Natural killer cell (primary cell): ENCODE data around the gene SLC44A3. TPM values are rescaled to one million over a fixed set of nuclear protein-coding genes. Genes with fewer than 3 reads are reported as not detected.

Experiments
- ATAC-seq, 3 donors: fragments of 150-1000 bp in 2 of 3; fragments of 200-7000 bp in 1 of 3; cut with Tn5 transposase; 1 replicate in 1 of 3; 2 replicates in 2 of 3; pipeline ENCODE4 v1.10.0; 2021; ENCODE audit warnings: mild to moderate bottlenecking in 2 of 3, moderate library complexity in 2 of 3
- DNase-seq, 2 donors: peaks; one replicate each; pipeline versions ENCODE4 v3.0.0 to v3.0.0-alpha.2; 2013 to 2021; ENCODE audit warnings: mixed read lengths in 1 of 2
- H3K27ac ChIP-seq: one replicate; pipeline ENCODE4 v1.5.1; 2013; ENCODE audit warnings: mild to moderate bottlenecking, low read length
- H3K27me3 ChIP-seq: one replicate; pipeline ENCODE4 v1.6.1; 2013; ENCODE audit warnings: low read length; ENCODE audit not compliant: control insufficient read depth, insufficient read depth
- H3K36me3 ChIP-seq: one replicate; pipeline ENCODE4 v1.6.1; 2013; ENCODE audit warnings: low read length; ENCODE audit not compliant: control insufficient read depth, insufficient read depth
- H3K4me1 ChIP-seq: one replicate; pipeline ENCODE4 v1.6.1; 2013; ENCODE audit warnings: low read length; ENCODE audit not compliant: control insufficient read depth, insufficient read depth
- H3K4me3 ChIP-seq: one replicate; pipeline ENCODE4 v1.5.1; 2013; ENCODE audit warnings: low read length
- H3K9me3 ChIP-seq: one replicate; pipeline ENCODE4 v1.6.1; 2013; ENCODE audit warnings: low read length; ENCODE audit not compliant: control insufficient read depth, insufficient read depth
- H3K27ac Mint-ChIP-seq, 2 donors: one replicate each; pipeline ENCODE4 v1.8.0; 2022; ENCODE audit warnings: mild to moderate bottlenecking in 2 of 2, mixed read lengths in 2 of 2, moderate library complexity in 1 of 2
- H3K27me3 Mint-ChIP-seq, 2 donors: one replicate each; pipeline ENCODE4 v1.8.0; 2022; ENCODE audit warnings: low read depth in 2 of 2, mixed read lengths in 2 of 2
- H3K36me3 Mint-ChIP-seq: one replicate; pipeline ENCODE4 v1.8.0; 2022; ENCODE audit warnings: mixed read lengths
- H3K4me1 Mint-ChIP-seq, 2 donors: one replicate each; pipeline ENCODE4 v1.8.0; 2022; ENCODE audit warnings: mixed read lengths in 2 of 2
- H3K4me3 Mint-ChIP-seq: one replicate; pipeline ENCODE4 v1.8.0; 2022; ENCODE audit warnings: mild to moderate bottlenecking, moderate library complexity, mixed read lengths
- H3K9me3 Mint-ChIP-seq, 2 donors: one replicate each; pipeline ENCODE4 v1.8.0; 2022; ENCODE audit warnings: mixed read lengths in 2 of 2
- CTCF ChIP-seq: fragments of 200-600 bp; IDR thresholded peaks from one replicate; pipeline ENCODE4 v1.8.0; 2022; ENCODE audit warnings: antibody characterized with exemption
- WGBS: methylation state at CpG from one replicate; pipeline ENCODE4 v1.1.7; 2013; ENCODE audit warnings: missing lambda C conversion rate; ENCODE audit not compliant: insufficient coverage; 5-methylcytosine and 5-hydroxymethylcytosine counted together
- intact Hi-C: fragments of 100-400 bp; cut with micrococcal nuclease; formaldehyde crosslinking; loops from one replicate; pipeline ENCODE4 v1.14.2; 2022
- total RNA-seq, 4 donors: library from RNA; stranded (reverse); fragments of 120-200 nt in 1 of 4; gene quantifications; one replicate each; pipeline versions ENCODE4 v1.2.3 to v1.2.4, GENCODE V29; 2013 to 2022

The SLC44A3 gene
- total RNA-seq, 3 donors from 2014 or later (not counting 1 experiment from before 2014, with no cell fraction given) = 0.58 TPM; not detected in 2

GRCh38 chr1:94942171-94943128 lies 122.3 kb downstream of the SLC44A3 start:
- Mint-ChIP-seq H3K27me3 (peaks cover 10 to 25% of the 10 kb centered on the region in 2 donors), H3K27ac (no peak overlapping the region), H3K4me3 (no peak overlapping the region), H3K9me3 (no peaks in the 10 kb centered on the region), H3K36me3 (no peaks in the 10 kb centered on the region), H3K4me1 (no peaks in the 10 kb centered on the region)
- Histone ChIP-seq H3K27me3 (no peaks in the 10 kb centered on the region), H3K4me3 (no peak overlapping the region), H3K27ac (no peak overlapping the region), H3K9me3 (no peaks in the 10 kb centered on the region), H3K4me1 (no peaks in the 10 kb centered on the region), H3K36me3 (no peaks in the 10 kb centered on the region)
- DNase-seq = no peak
- ATAC-seq = no peak
- no peak for TF ChIP-seq CTCF
- intact Hi-C loops = no loop called here
- 83% methylated on average over 7 of the region's 8 CpGs for WGBS

Other genes starting within 250 kb of the SLC44A3 start
- 1 to 10 TPM in 1 of 3 donors, under 1 TPM in 2; 0.55 to 1.7 (median 0.96) TPM for gene CNN3, start 106.8 kb downstream of the SLC44A3 start, total RNA-seq